Hair follicular keratinocyte (primary cell): ENCODE data around the gene RIMBP2. TPM values are rescaled to one million over a fixed set of nuclear protein-coding genes. Genes with fewer than 3 reads are reported as not detected.

Experiments used
- total RNA-seq: library from RNA; depleted of rRNA; stranded (reverse); fragments of >200 nt; gene quantifications from 2 replicates; pipeline ENCODE4 v1.2.3, GENCODE V29; 2015

Gene RIMBP2
- total RNA-seq: 0.19 TPM in 1 of 2 replicates, not detected in the other

DNA sequence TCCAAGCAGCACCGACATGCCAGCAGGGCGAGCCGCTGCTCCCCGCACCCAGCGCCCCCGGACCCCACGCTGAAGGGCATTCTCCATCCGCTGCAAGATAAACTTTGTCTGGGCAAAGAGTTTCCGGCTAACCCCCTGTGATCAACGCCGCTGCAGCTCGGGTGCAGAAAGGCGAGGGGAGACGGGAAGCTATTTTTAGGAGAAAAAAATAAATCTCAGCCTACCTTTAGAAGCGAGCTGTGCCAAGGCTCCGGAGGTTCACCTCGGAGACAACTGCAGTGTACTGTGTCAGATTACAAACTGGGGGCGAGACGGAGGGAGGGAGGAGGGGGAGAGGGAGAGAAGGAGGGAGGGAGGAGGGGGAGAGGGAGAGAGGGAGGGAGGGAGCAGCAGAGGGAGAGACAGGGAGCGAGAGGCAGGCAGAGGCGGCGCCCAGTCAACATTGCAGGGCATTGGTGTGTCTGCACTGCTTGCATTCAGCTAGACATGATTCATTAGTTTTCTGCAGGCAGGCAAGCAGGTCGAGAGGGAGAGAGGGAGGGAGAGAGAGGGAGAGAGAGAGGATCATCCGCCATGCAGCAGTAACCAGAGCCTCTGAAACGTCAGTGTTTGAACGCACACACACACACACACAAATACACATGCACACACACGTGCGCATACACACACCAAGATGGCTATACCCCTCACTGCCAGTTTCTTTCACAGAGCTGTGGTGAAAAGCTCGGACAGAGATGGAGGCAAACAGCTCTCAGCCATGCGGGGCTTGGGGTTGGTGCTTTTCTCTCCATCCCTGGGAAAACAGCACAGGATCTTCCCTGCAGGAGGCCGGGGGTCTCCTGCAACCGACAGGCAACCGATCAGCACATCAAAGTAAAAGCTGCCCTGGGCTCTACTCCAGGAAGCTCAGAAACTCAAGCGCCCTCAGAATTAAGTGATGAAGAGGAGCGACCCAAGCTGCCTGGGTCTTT is at the start of gene RIMBP2:
RIMBP2 (minus strand) TSS at position 302 of the 971 bp plus-strand sequence. CDS start 237,286 bp downstream, outside the sequence.

Other genes with a start within 250 kb of the RIMBP2 start
- 9.6 and 12.7 TPM in 2 replicates for gene STX2, start 123.0 kb upstream of the RIMBP2 start, total RNA-seq
- gene RAN, start 155.8 kb upstream of the RIMBP2 start, total RNA-seq: 470 and 540 TPM in 2 replicates
- not detected in 2 replicates for gene ADGRD1, start 237.6 kb upstream of the RIMBP2 start, total RNA-seq